Activated B cell treated with CpG ODN at 0.5 μM for 24 hours (primary cell): ENCODE data around the gene GMFB. TPM values are rescaled to one million over a fixed set of nuclear protein-coding genes. Genes with fewer than 3 reads are reported as not detected.
"Not testable (repeated sequence)": the region's sequence is repeated elsewhere in the genome, so short reads cannot be mapped to it uniquely, and the experiment has no call there.

Experiments
- ATAC-seq: fragments of 200-7000 bp; cut with Tn5 transposase; one replicate; pipeline ENCODE4 v1.10.0; 2021; ENCODE audit warnings: low read depth, mild to moderate bottlenecking, moderate library complexity
- CTCF ChIA-PET: fragments of 350-600 bp; sonication (Branson Sonifier 250); formaldehyde crosslinking; loops from one replicate; lab custom pipeline; 2021; ENCODE audit warnings: antibody characterized with exemption; lab: Charles Lee
- POLR2A ChIA-PET: fragments of 350-600 bp; sonication (Branson Sonifier 250); formaldehyde crosslinking; loops from one replicate; lab custom pipeline; 2021; ENCODE audit warnings: antibody characterized with exemption; lab: Charles Lee
- DNase-seq: peaks from one replicate; pipeline ENCODE4 v3.0.0; 2022
- H3K27ac Mint-ChIP-seq: one replicate; pipeline ENCODE4 v1.8.0; 2020; ENCODE audit warnings: mixed read lengths
- H3K27me3 Mint-ChIP-seq: one replicate; pipeline ENCODE4 v1.8.0; 2021; ENCODE audit warnings: mixed read lengths
- H3K36me3 Mint-ChIP-seq: one replicate; pipeline ENCODE4 v1.8.0; 2021; ENCODE audit warnings: low read depth, mixed read lengths
- H3K4me1 Mint-ChIP-seq: one replicate; pipeline ENCODE4 v1.8.0; 2021; ENCODE audit warnings: mixed read lengths
- H3K4me3 Mint-ChIP-seq: one replicate; pipeline ENCODE4 v1.8.0; 2020; ENCODE audit warnings: mild to moderate bottlenecking, mixed read lengths
- H3K9me3 Mint-ChIP-seq: one replicate; pipeline ENCODE4 v1.8.0; 2020; ENCODE audit warnings: mixed read lengths
- CTCF ChIP-seq: fragments of 200-600 bp; IDR thresholded peaks from one replicate; pipeline ENCODE4 v1.8.0; 2022; ENCODE audit warnings: antibody characterized with exemption, mild to moderate bottlenecking
- intact Hi-C: fragments of 100-400 bp; cut with micrococcal nuclease; formaldehyde crosslinking; loops from one replicate; pipeline ENCODE4 v1.15.1; 2024
- total RNA-seq: library from RNA; stranded (reverse); gene quantifications from 2 replicates; pipeline ENCODE4 v1.2.3, GENCODE V29; 2022

Gene GMFB
- total RNA-seq, 1 donor from 2014 or later = 43.0 TPM

GRCh38 chr14:54443981-54444380 is 44.8 kb downstream of the GMFB start:
- POLR2A ChIA-PET = no interaction called here
- DNase-seq (no peak), ATAC-seq (no peak)
- Mint-ChIP-seq H3K4me1 (peaks cover 25% of the 10 kb centered on the region), H3K27ac (no peak overlapping the region), H3K9me3 (no peaks in the 10 kb centered on the region), H3K36me3 (peaks cover 2% of the 10 kb centered on the region), H3K27me3 (peaks cover 10% of the 10 kb centered on the region), H3K4me3 (no peak overlapping the region)
- CTCF ChIA-PET = no interaction called here
- no peak for TF ChIP-seq CTCF
- intact Hi-C loops = loop anchor here (5.0 kb wide), 2 partner anchors 328 to 1673 kb away; partner anchors contain the start of gene PELI2

GRCh38 chr14:54442961-54443360 is 45.8 kb downstream of the GMFB start:
- POLR2A ChIA-PET, H3K27ac Mint-ChIP-seq, DNase-seq, H3K27me3 Mint-ChIP-seq, H3K36me3 Mint-ChIP-seq, ATAC-seq, H3K4me3 Mint-ChIP-seq, CTCF ChIA-PET, H3K9me3 Mint-ChIP-seq: not testable (repeated sequence)
- peaks cover 34% of the 10 kb centered on the region for H3K4me1 Mint-ChIP-seq
- intact Hi-C loops = loop anchor here (5.0 kb wide), 2 partner anchors 329 to 1674 kb away; partner anchors contain the start of gene PELI2

DNA sequence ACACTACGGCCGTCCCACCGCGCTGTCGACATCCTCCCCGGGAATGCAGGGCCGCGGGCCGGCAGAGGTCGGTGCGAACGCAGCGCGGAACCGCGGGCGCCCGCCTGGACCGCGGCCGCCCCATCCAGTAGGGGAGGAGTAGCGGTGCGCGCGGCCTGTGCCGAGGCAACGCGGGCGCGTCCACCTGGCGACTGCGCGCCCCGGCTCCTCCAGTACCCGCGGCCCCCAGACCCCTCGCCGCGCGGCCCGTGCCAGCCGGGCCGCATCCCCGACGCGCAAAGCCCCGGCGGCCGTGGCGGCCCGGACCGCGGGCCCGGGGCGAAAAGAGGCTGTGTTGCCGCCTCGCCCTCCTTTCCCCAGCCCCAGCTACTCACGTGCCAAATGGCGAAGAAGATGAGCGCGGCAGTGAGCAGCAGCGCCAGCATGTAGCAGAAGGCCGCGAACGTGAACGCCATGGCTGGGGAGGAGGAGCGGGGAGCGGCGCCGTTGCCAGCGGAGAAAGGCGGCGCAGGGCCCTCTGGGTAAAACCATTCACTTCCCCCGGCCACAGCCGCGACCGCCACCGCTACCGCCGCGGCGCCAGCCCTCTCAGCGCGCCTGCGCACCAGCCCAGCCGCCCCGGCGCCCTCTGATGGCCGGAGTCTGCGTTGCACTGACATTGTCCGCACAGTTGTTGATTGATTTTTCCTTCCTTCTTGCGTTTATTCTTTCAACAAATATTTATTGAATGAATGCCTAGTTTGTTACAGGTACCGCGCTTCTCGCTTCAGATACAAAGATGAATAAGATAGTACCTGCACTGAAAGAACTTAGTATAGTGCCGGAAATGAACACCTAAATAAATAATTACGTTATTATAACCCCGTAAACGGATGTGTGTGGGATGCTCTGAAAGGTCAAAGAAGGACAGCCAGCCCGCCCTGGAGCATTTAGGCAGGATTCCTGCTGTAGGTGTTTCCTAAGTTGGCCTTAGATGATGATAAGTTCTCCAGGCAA is 47.6 kb downstream of the GMFB start, which contains the start of gene CNIH1:
TSS of gene CNIH1 (minus strand) at position 502 of the 996 bp plus-strand sequence. CDS start at position 455, 47 bp downstream.
- H3K27ac Mint-ChIP-seq = peak within 1 kb of the TSS; percentile 88
- ChIA-PET CTCF (interaction anchor here (0.6 to 1.4 kb wide), 2 partner anchors 9 to 123 kb away, joined by 3 to 6 read pairs; no protein-coding TSS in a partner anchor), POLR2A (interaction anchor here (1.3 kb wide), 1 partner anchor 47 kb away, joined by 3 read pairs; no protein-coding TSS in a partner anchor)
- no peaks in the 10 kb centered on the region for H3K9me3 Mint-ChIP-seq
- DNase-seq = peak; percentile 98
- H3K4me3 Mint-ChIP-seq = peak within 1 kb of the TSS; percentile 86
- peaks cover 3% of the 10 kb centered on the region for H3K27me3 Mint-ChIP-seq
- ATAC-seq = peak; percentile 95
- H3K4me1 Mint-ChIP-seq = peaks cover 50% of the 10 kb centered on the region
- intact Hi-C loops = loop anchor here (1.0 to 5.0 kb wide), 10 partner anchors 42 to 1676 kb away; partner anchors contain the start of genes CGRRF1, DDHD1, GMFB and PELI2
- H3K36me3 Mint-ChIP-seq = peaks cover 2% of the 10 kb centered on the region
- peak; percentile 40 for TF ChIP-seq CTCF

GRCh38 chr14:54440476-54440872 is 48.3 kb downstream of the GMFB start:
- no peaks in the 10 kb centered on the region for H3K27me3 Mint-ChIP-seq
- H3K9me3 Mint-ChIP-seq = no peaks in the 10 kb centered on the region
- no peak for TF ChIP-seq CTCF
- peak overlapping the region; percentile 75 for H3K27ac Mint-ChIP-seq
- ATAC-seq (no peak), DNase-seq (no peak)
- ChIA-PET CTCF (interaction anchor here (0.6 kb wide), 1 partner anchor 124 kb away, joined by 3 read pairs; no protein-coding TSS in a partner anchor), POLR2A (no interaction called here)
- peaks cover 7% of the 10 kb centered on the region for H3K36me3 Mint-ChIP-seq
- intact Hi-C loops = loop anchor here (5.0 kb wide), 2 partner anchors 332 to 1677 kb away; partner anchors contain the start of gene PELI2
- peaks cover 56% of the 10 kb centered on the region for H3K4me1 Mint-ChIP-seq
- H3K4me3 Mint-ChIP-seq = peak overlapping the region; percentile 85

DNA sequence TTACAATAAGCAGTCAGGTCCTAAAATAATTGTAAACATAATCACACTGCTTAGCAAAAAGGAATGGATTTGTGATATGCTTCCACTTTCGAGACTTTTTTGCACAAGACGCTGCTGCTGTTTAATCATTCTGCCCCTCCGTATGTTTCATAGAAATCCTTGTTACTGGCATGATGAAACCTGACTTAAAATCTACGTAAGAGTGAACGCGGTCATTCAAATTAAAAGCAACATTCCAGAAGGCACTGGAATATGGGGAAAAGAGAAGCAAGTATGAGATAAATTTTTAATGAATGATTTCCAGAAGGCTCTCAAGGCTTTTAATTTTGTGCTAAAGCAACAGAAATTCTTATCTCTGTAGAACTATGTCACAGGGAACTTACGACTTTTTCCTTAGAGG is 48.7 kb downstream of the GMFB start:
- POLR2A ChIA-PET = no interaction called here
- no peak for ATAC-seq
- CTCF ChIA-PET = no interaction called here
- H3K27me3 Mint-ChIP-seq = no peaks in the 10 kb centered on the region
- H3K27ac Mint-ChIP-seq = peak overlapping the region; percentile 75
- no peaks in the 10 kb centered on the region for H3K9me3 Mint-ChIP-seq
- intact Hi-C loops = loop anchor here (5.0 kb wide), 2 partner anchors 332 to 1677 kb away; partner anchors contain the start of gene PELI2
- DNase-seq = no peak
- H3K4me1 Mint-ChIP-seq = peaks cover 59% of the 10 kb centered on the region
- H3K4me3 Mint-ChIP-seq = peak overlapping the region; percentile 85
- TF ChIP-seq CTCF = no peak
- H3K36me3 Mint-ChIP-seq = peaks cover 10% of the 10 kb centered on the region
